Suprapubic skin (tissue), 4 donors: ENCODE measurements around the gene GALNT9.

Experiments used
- CTCF ChIP-seq, 2 donors: fragments of 200-600 bp in 1 of 2; fragments of 450-650 bp in 1 of 2; sonication (generic) in 1 of 2; IDR thresholded peaks; one replicate each; pipeline ENCODE4 v1.5.1; 2016 to 2019; ENCODE audit warnings: antibody characterized with exemption in 2 of 2, mild to moderate bottlenecking in 1 of 2, moderate library complexity in 1 of 2
- EP300 ChIP-seq: sonication (generic); formaldehyde crosslinking; IDR thresholded peaks from one replicate; pipeline ENCODE4 v1.6.1; 2017; ENCODE audit warnings: antibody characterized with exemption
- POLR2A ChIP-seq, 2 donors: fragments of 450-650 bp; IDR thresholded peaks; one replicate each; pipeline ENCODE4 v1.6.1; 2017; ENCODE audit warnings: antibody characterized with exemption in 2 of 2, mild to moderate bottlenecking in 2 of 2, moderate library complexity in 2 of 2
- POLR2AphosphoS5 ChIP-seq, 3 donors: sonication (generic); formaldehyde crosslinking; IDR thresholded peaks; one replicate each; pipeline ENCODE4 v1.6.1; 2017; ENCODE audit warnings: antibody characterized with exemption in 3 of 3

DNA sequence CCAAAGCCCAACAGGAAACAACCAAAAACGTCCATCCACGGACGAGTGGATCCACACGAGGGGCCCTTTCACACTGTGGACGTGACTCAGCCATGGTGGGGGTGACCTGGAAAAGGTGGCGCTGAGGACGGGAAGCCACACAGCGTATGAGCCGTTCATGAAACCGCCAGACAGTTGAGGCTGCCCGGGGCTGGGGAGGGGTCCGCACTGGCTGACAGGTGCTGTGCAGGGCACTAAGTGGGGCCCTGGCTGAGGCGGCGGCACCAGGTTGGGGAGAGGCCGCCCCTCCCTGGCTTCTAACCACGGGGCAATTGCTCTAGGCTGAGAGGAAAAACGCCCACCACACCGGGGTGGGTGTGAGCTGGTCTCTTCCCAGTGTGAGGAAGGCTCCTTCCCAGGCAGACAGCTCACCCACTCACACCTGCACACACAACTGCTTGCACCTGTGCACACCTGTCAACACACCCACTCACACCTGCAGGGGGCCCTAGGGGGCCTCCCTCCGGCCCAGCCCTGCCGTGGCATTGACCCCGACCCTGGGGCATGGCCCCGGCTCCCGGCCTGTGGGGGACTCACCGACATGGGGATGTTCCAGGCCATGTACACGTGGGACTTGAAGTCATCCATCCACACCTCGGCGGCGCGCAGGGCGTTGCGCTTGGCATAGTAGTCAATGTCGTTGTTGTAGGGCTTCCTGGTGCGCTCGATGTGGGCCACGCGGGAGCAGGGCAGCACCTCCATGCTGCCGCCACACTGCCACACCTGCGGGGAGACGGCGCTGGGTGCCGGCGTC lies 126.3 kb downstream of the GALNT9 start:
- TF ChIP-seq CTCF (IDR thresholded peaks at IDR 0.05) (no peak), POLR2AphosphoS5 (IDR thresholded peaks at IDR 0.05) (no peak), POLR2A (IDR thresholded peaks at IDR 0.05) (no peak), EP300 (no peak)
